IMR-90 (cell line): ENCODE data around the gene CYP26A1.

Source experiments
- CEBPB ChIP-seq: IDR thresholded peaks from 2 replicates; pipeline ENCODE4 v1.6.1; 2012; ENCODE audit warnings: low read depth, low read length, improper control_type of control experiment
- CHD1 ChIP-seq: IDR thresholded peaks from 2 replicates; pipeline ENCODE4 v1.6.1; 2012; ENCODE audit warnings: low read depth, low read length, improper control_type of control experiment
- POLR2A ChIP-seq: IDR thresholded peaks from 2 replicates; pipeline ENCODE4 v1.6.1; 2012; ENCODE audit warnings: mild to moderate bottlenecking, low read depth, low read length
- RAD21 ChIP-seq: IDR thresholded peaks from 2 replicates; pipeline ENCODE4 v1.6.1; 2012; ENCODE audit warnings: low read length, improper control_type of control experiment
- RCOR1 ChIP-seq: IDR thresholded peaks from 2 replicates; pipeline ENCODE4 v1.6.1; 2012; ENCODE audit warnings: mild to moderate bottlenecking, low read length, improper control_type of control experiment; ENCODE audit not compliant: insufficient replicate concordance
- SMC3 ChIP-seq: fragments of 150-350 bp; IDR thresholded peaks from 2 replicates; pipeline ENCODE4 v1.6.1; 2016; ENCODE audit warnings: low read depth, mild to moderate bottlenecking, antibody characterized with exemption, low read length, moderate library complexity
- USF2 ChIP-seq: fragments of 150-350 bp; IDR thresholded peaks from 2 replicates; pipeline ENCODE4 v1.6.1; 2017; ENCODE audit warnings: mild to moderate bottlenecking, antibody characterized with exemption, low read length, low read depth
- TF ChIP-seq, protein P1 (sequence below): conservative IDR thresholded peaks from 2 replicates; pipeline ENCODE4 v1.5.1; 2012; ENCODE audit warnings: mild to moderate bottlenecking, low read depth, low read length, improper control_type of control experiment

GRCh38 chr10:93072713-93073538 is 767 bp upstream of the CYP26A1 start:
- TF ChIP-seq USF2 = no peak
- no peak for TF ChIP-seq POLR2A
- TF ChIP-seq, protein P1, sequence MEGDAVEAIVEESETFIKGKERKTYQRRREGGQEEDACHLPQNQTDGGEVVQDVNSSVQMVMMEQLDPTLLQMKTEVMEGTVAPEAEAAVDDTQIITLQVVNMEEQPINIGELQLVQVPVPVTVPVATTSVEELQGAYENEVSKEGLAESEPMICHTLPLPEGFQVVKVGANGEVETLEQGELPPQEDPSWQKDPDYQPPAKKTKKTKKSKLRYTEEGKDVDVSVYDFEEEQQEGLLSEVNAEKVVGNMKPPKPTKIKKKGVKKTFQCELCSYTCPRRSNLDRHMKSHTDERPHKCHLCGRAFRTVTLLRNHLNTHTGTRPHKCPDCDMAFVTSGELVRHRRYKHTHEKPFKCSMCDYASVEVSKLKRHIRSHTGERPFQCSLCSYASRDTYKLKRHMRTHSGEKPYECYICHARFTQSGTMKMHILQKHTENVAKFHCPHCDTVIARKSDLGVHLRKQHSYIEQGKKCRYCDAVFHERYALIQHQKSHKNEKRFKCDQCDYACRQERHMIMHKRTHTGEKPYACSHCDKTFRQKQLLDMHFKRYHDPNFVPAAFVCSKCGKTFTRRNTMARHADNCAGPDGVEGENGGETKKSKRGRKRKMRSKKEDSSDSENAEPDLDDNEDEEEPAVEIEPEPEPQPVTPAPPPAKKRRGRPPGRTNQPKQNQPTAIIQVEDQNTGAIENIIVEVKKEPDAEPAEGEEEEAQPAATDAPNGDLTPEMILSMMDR = no peak
- TF ChIP-seq SMC3 = no peak
- no peak for TF ChIP-seq RAD21
- no peak for TF ChIP-seq RCOR1
- TF ChIP-seq CEBPB = no peak
- no peak for TF ChIP-seq CHD1
